ENCODE results near the gene FOXA3.

The FOXA3 gene

DNA sequence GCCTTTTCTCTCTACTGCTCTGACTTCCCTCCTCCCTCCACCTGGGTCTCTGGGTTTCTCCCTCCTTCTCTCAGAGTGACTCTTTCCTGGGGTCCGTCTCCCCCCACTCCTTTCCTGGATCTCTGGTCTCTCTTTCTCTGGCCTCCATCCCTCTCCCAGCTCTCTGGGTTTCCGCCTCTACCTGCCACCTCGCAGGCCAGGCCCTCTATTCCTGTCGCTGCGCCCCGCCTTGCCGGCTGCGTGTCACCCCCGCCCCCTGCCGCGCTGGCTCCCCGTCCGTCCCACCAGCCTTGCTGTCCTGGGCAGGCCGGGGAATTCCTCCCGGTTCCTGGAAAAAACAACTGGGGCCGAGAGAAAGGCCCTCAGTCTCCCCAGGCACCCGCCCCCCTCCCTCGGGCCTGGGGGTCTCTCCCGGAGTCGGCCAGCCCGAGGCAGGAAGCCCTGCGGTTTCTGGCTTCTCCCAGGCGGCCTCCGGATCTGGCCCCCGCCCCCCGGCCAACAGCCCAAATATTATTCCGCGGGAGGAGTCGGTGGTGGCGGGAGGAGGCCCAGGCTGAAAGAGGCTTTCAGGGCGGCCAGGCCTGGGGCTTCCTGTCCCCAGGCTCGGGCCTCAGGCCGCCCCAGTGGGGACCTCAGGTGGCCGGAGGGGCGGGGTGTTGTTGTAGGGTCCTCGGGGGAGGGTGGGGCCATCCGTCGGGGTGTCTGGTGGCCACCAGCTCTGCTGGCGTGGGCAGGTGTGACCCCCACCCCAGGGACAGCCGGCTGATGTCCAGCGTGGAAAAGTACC lies 12.5 kb downstream of the FOXA3 start:
- peaks cover 18% of the 10 kb centered on the region for H3K36me3 ChIP-seq (ENCODE audit: control insufficient read depth, insufficient read depth, low read length)
- peak overlapping the region; percentile 52 for H3K4me3 ChIP-seq (ENCODE audit: low read depth, low read length)
- no peaks in the 10 kb centered on the region for H3K9me3 ChIP-seq (ENCODE audit: control insufficient read depth, insufficient read depth, low read length)
- H3K27me3 ChIP-seq (ENCODE audit: control insufficient read depth, insufficient read depth, low read length), result no peaks in the 10 kb centered on the region
- H3K9ac ChIP-seq (ENCODE audit: low read depth, low read length), result peak overlapping the region; percentile 6; the same call in 1 of the 2 replicates
- peaks cover 13% of the 10 kb centered on the region for H3K4me1 ChIP-seq (ENCODE audit: control insufficient read depth, insufficient read depth, low read length)
- peak overlapping the region; percentile 67 for H3K27ac ChIP-seq (ENCODE audit: low read depth, low read length)

GRCh38 chr19:45878043-45878794 lies 14.1 kb downstream of the FOXA3 start:
- Histone ChIP-seq H3K4me3 (ENCODE audit: low read depth, low read length) (no peak overlapping the region), H3K9me3 (ENCODE audit: control insufficient read depth, insufficient read depth, low read length) (no peaks in the 10 kb centered on the region), H3K27ac (ENCODE audit: low read depth, low read length) (no peak overlapping the region), H3K4me1 (ENCODE audit: control insufficient read depth, insufficient read depth, low read length) (peaks cover 22% of the 10 kb centered on the region), H3K9ac (ENCODE audit: low read depth, low read length) (no peak overlapping the region), H3K27me3 (ENCODE audit: control insufficient read depth, insufficient read depth, low read length) (no peaks in the 10 kb centered on the region), H3K36me3 (ENCODE audit: control insufficient read depth, insufficient read depth, low read length) (peaks cover 3% of the 10 kb centered on the region)

DNA sequence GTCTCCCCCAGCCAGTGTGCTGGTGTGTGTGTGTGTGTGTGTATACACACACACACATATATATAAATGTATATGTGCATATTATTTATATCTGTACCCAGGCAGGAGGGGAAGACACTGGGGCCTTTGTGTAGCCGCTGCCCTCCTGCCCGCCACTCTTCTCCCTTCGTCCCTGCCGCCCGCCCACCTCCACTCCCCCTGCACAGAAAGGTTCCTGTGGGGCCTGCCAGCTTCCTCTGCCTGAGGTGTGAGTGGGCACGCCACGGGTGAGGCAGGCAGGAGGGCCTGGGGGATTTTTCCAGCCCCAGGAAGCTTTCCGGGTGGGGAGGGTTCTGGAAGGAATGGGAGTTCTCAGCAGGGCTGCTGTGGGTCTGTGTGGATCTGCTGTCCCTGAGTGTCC lies 14.9 kb downstream of the FOXA3 start:
- Histone ChIP-seq H3K27me3 (ENCODE audit: control insufficient read depth, insufficient read depth, low read length) (no peaks in the 10 kb centered on the region), H3K9me3 (ENCODE audit: control insufficient read depth, insufficient read depth, low read length) (no peaks in the 10 kb centered on the region), H3K36me3 (ENCODE audit: control insufficient read depth, insufficient read depth, low read length) (no peaks in the 10 kb centered on the region), H3K4me1 (ENCODE audit: control insufficient read depth, insufficient read depth, low read length) (peaks cover 22% of the 10 kb centered on the region), H3K27ac (ENCODE audit: low read depth, low read length) (no peak overlapping the region), H3K9ac (ENCODE audit: low read depth, low read length) (no peak overlapping the region), H3K4me3 (ENCODE audit: low read depth, low read length) (no peak overlapping the region)

DNA sequence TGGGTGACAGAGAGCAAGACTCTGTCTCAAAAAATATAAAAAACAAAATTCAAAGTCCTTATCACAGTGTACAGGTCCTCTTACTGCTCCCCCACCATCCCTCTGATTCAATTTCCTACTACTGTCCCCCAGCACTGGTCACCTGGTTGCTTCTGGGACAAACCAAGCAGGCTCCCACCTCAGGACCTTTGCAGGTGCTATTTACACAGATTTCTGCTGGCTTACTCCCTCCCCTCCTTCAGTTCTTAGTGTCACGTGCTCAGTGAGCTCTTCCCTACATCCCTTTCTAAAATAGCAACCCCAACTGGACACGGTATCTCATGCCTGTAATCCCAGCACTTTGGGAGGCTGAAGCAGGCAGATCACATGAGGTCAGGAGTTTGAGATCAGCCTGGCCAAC lies 15.8 kb downstream of the FOXA3 start:
- Histone ChIP-seq H3K36me3 (ENCODE audit: control insufficient read depth, insufficient read depth, low read length) (no peaks in the 10 kb centered on the region), H3K9me3 (ENCODE audit: control insufficient read depth, insufficient read depth, low read length) (no peaks in the 10 kb centered on the region), H3K27me3 (ENCODE audit: control insufficient read depth, insufficient read depth, low read length) (no peaks in the 10 kb centered on the region), H3K27ac (ENCODE audit: low read depth, low read length) (no peak overlapping the region), H3K4me3 (ENCODE audit: low read depth, low read length) (no peak overlapping the region), H3K4me1 (ENCODE audit: control insufficient read depth, insufficient read depth, low read length) (peaks cover 22% of the 10 kb centered on the region), H3K9ac (ENCODE audit: low read depth, low read length) (no peak overlapping the region)

GRCh38 chr19:45881082-45881908 lies 17.2 kb downstream of the FOXA3 start:
- no peaks in the 10 kb centered on the region for H3K27me3 ChIP-seq (ENCODE audit: control insufficient read depth, insufficient read depth, low read length)
- peak overlapping the region; percentile 66 for H3K4me3 ChIP-seq (ENCODE audit: low read depth, low read length)
- H3K9me3 ChIP-seq (ENCODE audit: control insufficient read depth, insufficient read depth, low read length), result no peaks in the 10 kb centered on the region
- H3K4me1 ChIP-seq (ENCODE audit: control insufficient read depth, insufficient read depth, low read length), result peaks cover 19% of the 10 kb centered on the region
- no peaks in the 10 kb centered on the region for H3K36me3 ChIP-seq (ENCODE audit: control insufficient read depth, insufficient read depth, low read length)
- no peak overlapping the region for H3K9ac ChIP-seq (ENCODE audit: low read depth, low read length)
- H3K27ac ChIP-seq (ENCODE audit: low read depth, low read length), result peak overlapping the region; percentile 34

GRCh38 chr19:45881909-45882528 lies 17.9 kb downstream of the FOXA3 start:
- H3K4me1 ChIP-seq (ENCODE audit: control insufficient read depth, insufficient read depth, low read length), result peaks cover 17% of the 10 kb centered on the region
- peak overlapping the region; percentile 89 for H3K27ac ChIP-seq (ENCODE audit: low read depth, low read length)
- H3K4me3 ChIP-seq (ENCODE audit: low read depth, low read length), result peak overlapping the region; percentile 66

DNA sequence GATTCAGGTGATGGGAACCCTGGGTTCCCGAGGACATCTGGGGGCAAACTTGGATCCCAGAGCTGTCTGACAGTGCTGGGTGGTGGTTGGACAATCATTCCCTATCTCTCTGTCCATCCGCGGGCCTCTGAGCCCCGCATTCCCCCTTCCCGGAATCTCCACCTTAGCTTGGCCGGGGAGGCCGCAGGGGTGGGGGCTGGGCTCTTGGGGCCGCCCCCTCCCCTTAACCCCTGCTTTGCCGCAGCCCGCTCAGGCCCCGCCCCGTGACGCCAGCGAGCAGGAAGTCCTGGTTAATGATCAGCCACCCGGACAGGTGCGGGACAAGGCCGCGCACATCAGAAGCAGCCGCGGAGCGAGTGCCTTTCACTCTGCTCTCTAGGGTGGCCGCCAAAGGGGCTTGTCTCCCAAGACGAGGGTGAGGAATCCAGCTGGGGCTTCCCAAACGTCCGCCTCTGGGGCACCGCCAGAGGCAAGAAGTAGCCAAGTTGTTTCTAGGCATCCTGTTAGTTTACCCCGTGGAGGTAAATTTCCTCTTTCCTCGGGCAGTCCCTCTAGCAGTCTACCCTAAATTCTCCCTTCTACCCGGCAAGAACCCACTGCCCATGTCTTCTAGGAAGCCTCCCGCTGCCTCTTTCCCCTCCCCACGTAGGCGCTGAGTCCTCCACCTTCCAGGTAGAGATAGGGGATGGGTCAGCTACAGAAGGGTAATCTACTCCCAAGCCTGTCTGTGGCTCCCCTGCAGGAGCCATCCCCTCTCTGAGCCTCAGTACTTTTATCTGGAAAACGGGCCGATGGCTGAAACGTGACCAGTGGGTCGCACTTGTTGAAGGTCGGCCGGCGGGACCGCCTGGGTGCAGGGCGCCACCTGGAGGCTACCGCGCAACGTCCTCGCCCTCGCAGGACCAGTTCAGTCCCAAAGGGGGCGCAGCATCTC lies 18.8 kb downstream of the FOXA3 start:
- H3K4me1 ChIP-seq (ENCODE audit: control insufficient read depth, insufficient read depth, low read length), result peaks cover 17% of the 10 kb centered on the region
- peak overlapping the region; percentile 42; the same call in 1 of the 2 replicates for H3K9ac ChIP-seq (ENCODE audit: low read depth, low read length)
- peak overlapping the region; percentile 89 for H3K27ac ChIP-seq (ENCODE audit: low read depth, low read length)
- no peaks in the 10 kb centered on the region for H3K27me3 ChIP-seq (ENCODE audit: control insufficient read depth, insufficient read depth, low read length)
- H3K9me3 ChIP-seq (ENCODE audit: control insufficient read depth, insufficient read depth, low read length), result no peaks in the 10 kb centered on the region
- H3K4me3 ChIP-seq (ENCODE audit: low read depth, low read length), result peak overlapping the region; percentile 66
- no peaks in the 10 kb centered on the region for H3K36me3 ChIP-seq (ENCODE audit: control insufficient read depth, insufficient read depth, low read length)

More at GRCh38 chr19:45881909-45882528, 17.9 kb downstream of the FOXA3 start:
- peak overlapping the region; percentile 35; the same call in 1 of the 2 replicates for H3K9ac ChIP-seq (ENCODE audit: low read depth, low read length)
- no peaks in the 10 kb centered on the region for H3K9me3 ChIP-seq (ENCODE audit: control insufficient read depth, insufficient read depth, low read length)
- H3K27me3 ChIP-seq (ENCODE audit: control insufficient read depth, insufficient read depth, low read length), result no peaks in the 10 kb centered on the region
- H3K36me3 ChIP-seq (ENCODE audit: control insufficient read depth, insufficient read depth, low read length), result no peaks in the 10 kb centered on the region

GRCh38 chr19:45883586-45883880 lies 19.4 kb downstream of the FOXA3 start:
- no peaks in the 10 kb centered on the region for H3K27me3 ChIP-seq (ENCODE audit: control insufficient read depth, insufficient read depth, low read length)
- H3K4me3 ChIP-seq (ENCODE audit: low read depth, low read length), result no peak overlapping the region; the same call in 1 of the 2 replicates
- no peaks in the 10 kb centered on the region for H3K36me3 ChIP-seq (ENCODE audit: control insufficient read depth, insufficient read depth, low read length)
- no peak overlapping the region for H3K27ac ChIP-seq (ENCODE audit: low read depth, low read length)
- no peaks in the 10 kb centered on the region for H3K9me3 ChIP-seq (ENCODE audit: control insufficient read depth, insufficient read depth, low read length)
- H3K4me1 ChIP-seq (ENCODE audit: control insufficient read depth, insufficient read depth, low read length), result peaks cover 17% of the 10 kb centered on the region
- no peak overlapping the region for H3K9ac ChIP-seq (ENCODE audit: low read depth, low read length)

- Histone ChIP-seq H3K4me1 (ENCODE audit: control insufficient read depth, insufficient read depth, low read length) (peaks cover 17% of the 10 kb centered on the region), H3K27ac (ENCODE audit: low read depth, low read length) (no peak overlapping the region), H3K4me3 (ENCODE audit: low read depth, low read length) (no peak overlapping the region), H3K27me3 (ENCODE audit: control insufficient read depth, insufficient read depth, low read length) (no peaks in the 10 kb centered on the region), H3K9ac (ENCODE audit: low read depth, low read length) (no peak overlapping the region), H3K36me3 (ENCODE audit: control insufficient read depth, insufficient read depth, low read length) (no peaks in the 10 kb centered on the region), H3K9me3 (ENCODE audit: control insufficient read depth, insufficient read depth, low read length) (no peaks in the 10 kb centered on the region)
Observed at GRCh38 chr19:45883881-45884681, 20.0 kb downstream of the FOXA3 start.
